Activated CD4-positive, alpha-beta T cell treated with anti-CD3 and anti-CD28 coated beads for 48 hours (primary cell): ENCODE measurements around the gene RASAL2.
A peak's percentile ranks its signal among the peaks of the same experiment; 100 is the strongest.
"Not testable (repeated sequence)": the region's sequence is repeated elsewhere in the genome, so short reads cannot be mapped to it uniquely, and the experiment has no call there.

ENCODE experiments used
- DNase-seq: peaks from one replicate; pipeline ENCODE4 v3.0.0-alpha.2; 2020

Gene RASAL2

GRCh38 chr1:178072326-178072725 is 21.6 kb upstream of the RASAL2 start:
- DNase-seq: no peak

DNA sequence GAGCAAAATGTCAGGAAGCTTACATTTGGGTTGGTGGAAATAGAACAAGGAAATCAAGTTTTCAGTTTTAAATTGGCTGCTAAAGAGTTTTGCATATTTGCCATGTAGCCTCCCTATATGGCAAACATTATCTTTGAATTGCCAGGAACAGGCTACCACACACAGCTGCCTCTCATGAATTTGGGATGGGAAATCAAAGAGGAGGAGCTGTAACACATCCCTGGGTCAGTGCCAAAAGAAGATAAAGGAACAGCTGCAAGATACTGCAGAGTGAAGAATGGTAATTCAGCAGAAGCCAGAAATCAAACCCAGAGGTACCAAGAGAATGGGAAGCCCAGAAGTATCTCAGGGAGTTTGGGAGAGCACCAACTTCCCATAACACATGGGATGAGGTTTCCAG is 18.6 kb upstream of the RASAL2 start:
- DNase-seq: no peak

- DNase-seq: no peak
Measured at GRCh38 chr1:178076607-178077006, 17.3 kb upstream of the RASAL2 start.

DNA sequence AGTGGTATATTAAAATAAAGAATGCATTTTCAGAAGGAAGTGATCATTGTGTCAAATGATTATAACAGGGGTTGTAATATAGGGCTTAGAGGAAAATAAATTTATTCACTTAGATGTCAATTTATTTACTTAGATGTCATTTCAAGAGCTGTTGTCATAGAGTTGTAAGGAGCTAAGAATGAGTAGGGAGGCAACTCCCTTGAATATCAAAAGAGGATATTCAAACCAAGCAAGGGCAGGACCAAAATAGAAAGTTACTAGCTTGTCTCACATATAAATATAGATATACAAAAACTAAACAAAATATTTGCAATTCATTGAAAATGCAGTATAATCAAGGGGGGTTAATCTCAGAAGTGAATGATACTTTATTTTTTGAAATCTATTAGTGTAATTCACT is 16.0 kb upstream of the RASAL2 start:
- no peak for DNase-seq

- no peak for DNase-seq
Measured at GRCh38 chr1:178086294-178086693, 7.6 kb upstream of the RASAL2 start.

DNA sequence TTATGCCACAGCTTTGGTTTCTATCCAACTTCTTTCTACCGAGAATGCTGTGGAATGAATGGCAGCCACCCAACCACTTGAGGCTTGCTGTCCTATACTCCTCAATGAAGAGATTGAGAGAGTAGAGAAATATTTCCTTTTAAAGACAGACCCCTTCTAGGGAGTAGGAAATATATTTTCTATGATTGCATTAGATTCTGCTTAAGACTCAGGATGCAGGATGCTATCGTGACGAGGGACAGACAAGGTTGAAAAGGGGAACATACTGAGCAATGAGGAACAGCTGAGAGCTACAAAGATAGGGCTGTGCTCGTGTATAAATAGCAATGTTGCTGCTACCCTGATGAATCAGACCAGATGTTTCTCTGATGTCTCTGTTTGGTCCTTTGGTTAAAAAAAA is 7.1 kb upstream of the RASAL2 start:
- DNase-seq: no peak

DNA sequence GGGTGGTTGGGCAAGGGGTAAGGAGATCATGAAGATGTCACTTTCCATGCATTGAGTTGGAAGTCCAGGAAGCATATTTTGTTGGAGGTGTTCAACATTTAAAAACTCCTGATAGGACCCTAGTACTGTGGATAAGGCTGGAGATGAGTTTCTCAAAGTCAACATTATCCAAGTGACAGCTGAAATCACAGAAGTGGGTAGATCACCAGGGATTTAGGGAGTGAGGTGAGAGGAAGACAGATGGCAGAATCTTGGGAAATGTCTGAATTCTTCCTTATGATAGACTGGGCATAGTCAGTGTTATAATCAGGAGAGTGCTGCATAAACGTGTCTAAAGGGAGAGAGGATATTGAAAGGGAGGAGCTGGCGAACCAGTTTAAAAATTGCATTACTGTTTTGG is 5.3 kb upstream of the RASAL2 start:
- no peak for DNase-seq

DNA sequence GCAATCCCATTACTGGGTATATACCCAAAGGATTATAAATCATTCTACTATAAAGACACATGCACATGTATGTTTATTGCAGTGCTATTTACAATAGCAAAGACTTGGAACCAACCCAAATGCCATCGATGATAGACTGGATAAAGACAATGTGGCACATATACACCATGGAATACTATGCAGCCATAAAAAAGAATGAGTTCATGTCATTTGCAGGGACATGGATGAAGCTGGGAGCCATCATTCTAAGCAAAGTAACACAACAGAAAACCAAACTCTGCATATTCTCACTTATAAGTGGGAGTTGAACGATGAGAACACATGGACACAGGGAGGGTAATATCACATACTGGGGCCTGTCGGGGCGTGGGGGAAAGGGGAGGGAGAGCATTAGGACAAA is 2.5 kb upstream of the RASAL2 start:
- not testable (repeated sequence) for DNase-seq

DNA sequence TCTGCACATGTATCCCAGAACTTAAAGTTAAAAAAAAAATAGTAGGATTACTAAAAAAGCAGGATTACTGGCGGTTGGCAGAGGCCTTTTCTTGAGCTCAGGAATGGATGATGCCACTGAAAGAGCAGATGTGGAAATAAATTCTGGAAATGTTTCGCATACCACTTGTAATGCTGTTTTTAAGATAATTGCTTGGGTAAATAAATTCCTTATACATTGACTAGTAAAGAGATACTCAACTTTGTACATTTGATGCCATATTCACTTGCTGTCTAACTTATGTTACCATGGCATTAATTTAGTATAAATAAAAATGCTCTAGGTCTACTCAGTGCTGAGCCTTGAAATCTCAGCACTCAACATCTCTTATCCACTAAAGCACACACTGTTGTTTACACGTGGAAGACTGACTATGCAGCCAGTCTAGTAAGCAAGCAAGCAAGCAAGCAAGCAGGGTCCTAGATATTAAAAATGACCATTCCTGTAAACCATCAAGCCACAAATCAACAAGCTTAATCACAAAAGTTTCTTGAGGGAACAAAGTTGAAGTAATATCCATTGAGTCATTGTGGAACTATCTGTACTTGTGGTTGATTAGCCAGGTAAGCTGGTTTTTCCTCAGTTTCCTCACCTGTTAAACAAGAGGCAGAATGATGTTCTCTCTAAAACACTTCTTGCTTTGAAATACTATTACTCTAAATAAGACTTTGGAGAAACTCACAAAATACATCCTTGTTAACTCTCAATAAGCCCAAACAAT is 1.7 kb upstream of the RASAL2 start:
- no peak for DNase-seq

GRCh38 chr1:178092878-178093493 is 918 bp upstream of the RASAL2 start:
- DNase-seq: no peak

- peak; percentile 71 for DNase-seq
Measured at GRCh38 chr1:178093494-178093950, 382 bp upstream of the RASAL2 start.

GRCh38 chr1:178094739-178095645 is 1.1 kb downstream of the RASAL2 start:
- no peak for DNase-seq

DNA sequence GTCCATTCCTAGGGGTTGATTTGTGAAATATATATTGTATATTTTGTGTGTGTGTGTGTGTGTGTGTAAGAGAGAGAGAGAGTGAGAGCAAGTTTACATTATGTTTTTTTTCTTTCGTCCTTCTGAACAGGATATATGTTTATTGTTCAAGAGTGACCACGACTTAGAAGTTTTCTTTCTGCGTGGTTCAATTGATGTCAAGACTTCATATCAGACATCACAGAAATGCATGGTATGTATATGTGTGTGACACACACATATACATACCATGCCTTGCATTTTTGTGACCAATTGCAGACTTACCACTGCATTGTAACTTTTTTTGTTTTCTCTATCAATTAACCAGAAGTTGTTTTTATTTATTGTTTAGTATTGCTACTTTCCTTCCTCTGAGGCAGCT is 2.5 kb downstream of the RASAL2 start:
- no peak for DNase-seq

DNA sequence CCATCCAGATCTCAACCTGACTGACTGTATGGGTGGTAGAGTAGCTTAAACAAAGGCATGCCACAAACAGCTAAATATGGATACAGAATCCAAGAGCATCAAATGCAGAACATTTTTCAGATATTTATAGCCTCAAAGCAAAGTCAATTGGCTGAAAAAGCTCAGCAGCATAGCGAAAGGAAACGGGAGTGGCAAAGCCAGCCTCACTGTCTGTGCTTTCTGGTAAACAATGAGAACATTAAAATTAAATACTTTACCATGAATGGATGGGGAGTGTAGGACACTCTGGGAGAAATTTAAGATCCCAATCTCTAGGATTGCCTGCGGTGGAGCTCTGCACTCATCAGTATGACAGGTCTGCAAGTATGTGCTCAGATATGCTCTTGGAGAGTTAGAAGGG is 4.4 kb downstream of the RASAL2 start:
- no peak for DNase-seq

GRCh38 chr1:178101266-178101630 is 7.3 kb downstream of the RASAL2 start:
- no peak for DNase-seq

- no peak for DNase-seq
Measured at GRCh38 chr1:178101654-178102053, 7.8 kb downstream of the RASAL2 start.

DNA sequence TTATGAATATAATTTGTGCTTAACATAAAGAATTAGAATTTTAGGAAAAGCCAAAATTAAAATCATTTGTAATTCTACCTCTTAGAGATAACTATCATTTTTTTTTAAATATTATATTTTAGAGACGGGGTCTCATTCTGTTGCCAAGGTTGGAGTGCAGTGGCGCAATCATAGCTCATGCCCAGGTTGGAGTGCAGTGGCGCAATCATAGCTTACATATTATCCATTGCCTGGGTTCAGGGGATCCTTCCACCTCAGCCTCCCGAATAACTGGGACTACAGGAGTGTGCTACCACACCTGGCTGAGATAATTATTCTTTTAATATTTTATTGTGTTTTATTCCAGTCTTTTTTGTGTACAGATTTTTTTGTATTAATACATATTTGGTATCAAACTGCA is 8.3 kb downstream of the RASAL2 start:
- no peak for DNase-seq

DNA sequence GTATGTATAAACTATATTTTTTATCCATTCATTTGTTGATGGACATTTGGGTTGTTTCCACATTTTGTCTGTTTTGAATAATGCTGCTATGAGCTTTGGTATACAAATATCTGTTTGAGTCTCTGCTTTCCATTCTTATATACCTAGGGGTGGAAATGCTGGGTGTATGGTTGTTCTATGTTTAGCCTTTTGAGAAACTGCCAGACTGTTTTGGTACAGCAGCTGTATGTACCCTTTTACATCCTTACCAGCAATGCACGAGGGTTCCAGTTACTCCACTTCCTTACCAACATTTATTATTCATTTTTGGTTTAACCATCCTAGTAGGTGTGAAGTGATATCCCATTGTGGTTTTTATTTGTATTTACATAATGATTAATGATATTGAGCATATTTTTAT is 13.9 kb downstream of the RASAL2 start:
- no peak for DNase-seq

DNA sequence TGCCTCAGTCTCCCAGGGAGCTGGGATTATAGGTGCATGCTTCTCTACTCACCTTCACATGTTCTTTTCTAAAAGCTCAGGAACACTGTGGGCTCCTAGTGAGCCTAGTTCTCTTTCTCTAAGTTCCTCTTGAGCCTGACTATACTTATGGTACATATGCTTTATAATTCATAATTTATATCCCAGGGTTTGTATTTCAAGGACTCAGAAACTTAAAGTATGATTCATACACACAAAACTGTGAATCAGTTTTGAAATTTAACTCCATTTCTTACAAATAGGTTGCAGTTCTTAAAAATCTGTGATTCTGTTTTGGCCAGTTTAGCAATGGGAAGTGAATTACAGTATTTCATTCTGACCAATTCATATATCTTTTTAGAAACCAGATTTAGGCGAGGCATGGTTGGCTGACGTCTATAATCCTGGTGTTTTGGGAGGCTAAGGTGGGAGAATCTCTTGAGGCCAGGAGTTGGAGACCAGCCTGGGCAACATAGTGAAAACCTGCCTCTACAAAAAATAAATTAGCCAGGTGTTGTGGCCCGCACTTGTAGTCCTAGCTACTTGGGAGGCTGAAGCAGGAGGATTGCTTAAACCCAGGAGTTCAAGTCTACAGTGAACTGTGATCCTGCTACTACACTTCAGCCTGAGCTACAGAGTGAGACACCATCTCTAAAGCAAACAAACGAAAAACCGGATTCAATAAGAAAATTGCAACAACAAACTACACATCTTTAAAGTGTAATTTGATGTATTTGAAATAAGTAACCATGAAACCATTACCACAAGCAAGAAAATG is 15.6 kb downstream of the RASAL2 start:
- no peak for DNase-seq

GRCh38 chr1:178115260-178115659 is 21.4 kb downstream of the RASAL2 start:
- DNase-seq: no peak

- no peak for DNase-seq
Measured at GRCh38 chr1:178118524-178118923, 24.6 kb downstream of the RASAL2 start.

DNA sequence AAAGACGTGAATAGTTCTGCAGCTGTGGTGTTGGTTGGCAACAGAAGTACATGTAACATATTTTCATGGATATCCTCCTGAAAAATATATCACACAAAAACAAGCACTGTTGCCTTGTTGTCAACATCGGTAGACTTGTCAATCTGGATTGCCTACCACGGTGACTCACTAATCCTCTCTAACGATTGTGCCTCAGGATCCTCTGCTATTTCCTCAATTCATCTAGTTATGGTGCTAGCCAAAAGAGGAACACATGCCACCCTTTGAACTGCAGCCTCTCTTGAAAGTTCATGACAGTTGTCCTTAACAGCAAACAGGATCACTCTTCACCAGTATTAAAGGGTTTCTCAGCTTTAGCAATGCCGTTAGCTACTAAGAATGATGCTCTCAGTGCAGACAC is 25.7 kb downstream of the RASAL2 start:
- no peak for DNase-seq

GRCh38 chr1:178120088-178120487 is 26.2 kb downstream of the RASAL2 start:
- DNase-seq: no peak
